HCT116 (cell line): ENCODE measurements around the gene TBC1D1. TPM values are rescaled to one million over a fixed set of nuclear protein-coding genes. Genes with fewer than 3 reads are reported as not detected.

Source experiments
- ATAC-seq: fragments of 200-7000 bp; cut with Tn5 transposase; 2 replicates; pipeline ENCODE4 v1.9.1; 2020; ENCODE audit warnings: mild to moderate bottlenecking, moderate library complexity
- BruUV-seq: library from RNA; stranded (reverse); fragments of 400-500 nt; replicated peaks from 2 replicates; lab custom pipeline; 2021; lab: Mats Ljungman, UMichigan
- CTCF ChIA-PET: fragments of 300-600 bp; sonication (Branson Sonifier 250); formaldehyde crosslinking; loops from one replicate; lab custom pipeline; 2021; ENCODE audit warnings: antibody characterized with exemption; lab: Charles Lee
- POLR2A ChIA-PET: fragments of 300-600, 350-600 bp; sonication (Branson Sonifier 250); formaldehyde crosslinking; loops from one replicate; lab custom pipeline; 2021; ENCODE audit warnings: antibody characterized with exemption; lab: Charles Lee
- RAD21 ChIA-PET, 2 experiments: fragments of 300-600 bp; sonication (Branson Sonifier 250); formaldehyde crosslinking; loops; one replicate each; lab custom pipeline; 2023; ENCODE audit warnings: low total read pairs in 2 of 2; ENCODE audit not compliant: uncharacterized antibody in 2 of 2, unreplicated experiment in 2 of 2, low non-redundant PET in 1 of 2; lab: Charles Lee
- DNase-seq: peaks from one replicate; pipeline ENCODE4 v3.0.0-alpha.2; 2010; ENCODE audit warnings: low read depth, low spot score
- H2AFZ ChIP-seq: fragments of 200-600 bp; shearing (Covaris generic), sonication (generic); 2 replicates; pipeline ENCODE4 v1.6.1; 2017; ENCODE audit warnings: low read depth, mixed run types, mixed read lengths, antibody characterized with exemption, low read length; ENCODE audit not compliant: poor library complexity, severe bottlenecking
- H3K27ac ChIP-seq: 2 replicates; pipeline ENCODE4 v1.5.1; 2012; ENCODE audit warnings: low read depth, low read length
- H3K27me3 ChIP-seq: fragments of 200-600 bp; sonication (generic); 2 replicates; pipeline ENCODE4 v1.6.1; 2016; ENCODE audit warnings: mixed run types, low read length, mixed read lengths; ENCODE audit not compliant: insufficient read depth
- H3K36me3 ChIP-seq, 2 experiments: fragments of 200-500 bp in 1 of 2; fragments of 200-600 bp in 1 of 2; sonication (Bioruptor generic) in 1 of 2; sonication (generic) in 1 of 2; 2 replicates each; pipeline versions ENCODE4 v1.5.1 to v1.6.1; 2014 to 2016; ENCODE audit warnings: low read length in 2 of 2, inconsistent platforms in 1 of 2, mixed read lengths in 1 of 2, mixed run types in 1 of 2; ENCODE audit not compliant: insufficient read depth in 2 of 2, control insufficient read depth in 1 of 2
- H3K4me1 ChIP-seq, 2 experiments: fragments of 200-600 bp in 1 of 2; sonication (generic) in 1 of 2; 2 replicates each; pipeline versions ENCODE4 v1.5.1 to v1.6.1; 2012 to 2017; ENCODE audit warnings: low read length in 2 of 2, inconsistent platforms in 1 of 2, mild to moderate bottlenecking in 1 of 2, mixed read lengths in 1 of 2, mixed run types in 1 of 2, moderate library complexity in 1 of 2; ENCODE audit not compliant: insufficient read depth in 2 of 2, control insufficient read depth in 1 of 2
- H3K4me2 ChIP-seq: fragments of 200-600 bp; sonication (generic); 2 replicates; pipeline ENCODE4 v1.6.1; 2017; ENCODE audit warnings: mixed run types, low read length, mixed read lengths
- H3K4me3 ChIP-seq, 2 experiments: fragments of 200-600 bp in 1 of 2; sonication (generic) in 1 of 2; replicated peaks in 1 of 2; 2 replicates each; pipeline ENCODE4 v1.5.1; 2011 to 2016; ENCODE audit warnings: low read length in 2 of 2, control low read depth in 1 of 2, low read depth in 1 of 2, mild to moderate bottlenecking in 1 of 2, mixed read lengths in 1 of 2, mixed run types in 1 of 2
- H3K79me2 ChIP-seq: fragments of 200-600 bp; sonication (generic); 2 replicates; pipeline ENCODE4 v1.6.1; 2017; ENCODE audit warnings: mild to moderate bottlenecking, mixed run types, low read length, moderate library complexity, mixed read lengths; ENCODE audit not compliant: insufficient read depth
- H3K9ac ChIP-seq: fragments of 200-600 bp; sonication (generic); 2 replicates; pipeline ENCODE4 v1.6.1; 2016; ENCODE audit warnings: low read length, mixed read lengths
- H3K9me2 ChIP-seq: fragments of 200-600 bp; sonication (generic), shearing (Covaris generic); 2 replicates; pipeline ENCODE4 v1.6.1; 2017; ENCODE audit warnings: mixed run types, mild to moderate bottlenecking, moderate library complexity; ENCODE audit not compliant: insufficient read depth
- H3K9me3 ChIP-seq, 2 experiments: fragments of 200-500 bp in 1 of 2; fragments of 200-600 bp in 1 of 2; sonication (Bioruptor generic) in 1 of 2; sonication (generic) in 1 of 2; 2 replicates each; pipeline ENCODE4 v1.6.1; 2014 to 2017; ENCODE audit warnings: low read length in 2 of 2, mixed read lengths in 2 of 2, inconsistent platforms in 1 of 2, low read depth in 1 of 2, mild to moderate bottlenecking in 1 of 2, mixed run types in 1 of 2, moderate library complexity in 1 of 2; ENCODE audit not compliant: control insufficient read depth in 1 of 2, insufficient read depth in 1 of 2
- H4K20me1 ChIP-seq: fragments of 200-600 bp; sonication (generic), shearing (Covaris generic); 2 replicates; pipeline ENCODE4 v1.6.1; 2017; ENCODE audit warnings: mixed run types, mild to moderate bottlenecking, moderate library complexity; ENCODE audit not compliant: insufficient read depth
- CBX3 ChIP-seq: IDR thresholded peaks from 2 replicates; pipeline ENCODE4 v1.6.1; 2012; ENCODE audit warnings: low read depth
- EGR1 ChIP-seq: IDR thresholded peaks from 2 replicates; pipeline ENCODE4 v1.6.1; 2012; ENCODE audit warnings: low read depth
- EZH2phosphoT487 ChIP-seq: fragments of 200-600 bp; IDR thresholded peaks from 2 replicates; pipeline ENCODE4 v1.6.1; 2018; ENCODE audit warnings: antibody characterized with exemption, borderline replicate concordance
- POLR2AphosphoS5 ChIP-seq: IDR thresholded peaks from 2 replicates; pipeline ENCODE4 v1.6.1; 2011; ENCODE audit warnings: mild to moderate bottlenecking, low read depth, low read length, moderate library complexity
- SRF ChIP-seq: IDR thresholded peaks from 2 replicates; pipeline ENCODE4 v1.6.1; 2012; ENCODE audit warnings: low read depth
- TCF7L2 ChIP-seq: IDR thresholded peaks from 2 replicates; pipeline ENCODE4 v1.7.0; 2011; ENCODE audit warnings: borderline replicate concordance, inconsistent platforms; ENCODE audit not compliant: insufficient read depth, insufficient read length; ENCODE audit errors: extremely low read depth
- YY1 ChIP-seq: IDR thresholded peaks from 2 replicates; pipeline ENCODE4 v1.6.1; 2011; ENCODE audit warnings: low read length, low read depth, moderate library complexity, mild to moderate bottlenecking; ENCODE audit not compliant: insufficient replicate concordance; ENCODE audit errors: extremely low read depth
- ZFX ChIP-seq: fragments of 450-650 bp; IDR thresholded peaks from 2 replicates; pipeline ENCODE4 v1.6.1; 2017
- ZNF274 ChIP-seq: fragments of 200-500 bp; sonication (Bioruptor generic); IDR thresholded peaks from 2 replicates; pipeline ENCODE4 v1.6.1; 2014; ENCODE audit warnings: mild to moderate bottlenecking, low read depth, low read length, inconsistent platforms
- intact Hi-C: fragments of 100-400 bp; cut with micrococcal nuclease; formaldehyde crosslinking; loops from 2 replicates; pipeline ENCODE4 v1.10.0; 2022
- total RNA-seq: library from RNA; stranded (reverse); gene quantifications from one replicate; pipeline ENCODE4 v1.2.1, GENCODE V29; 2021; ENCODE audit not compliant: unreplicated experiment
- TF ChIP-seq, protein P1 (sequence below): IDR thresholded peaks from 2 replicates; pipeline ENCODE4 v1.6.1; 2012; ENCODE audit warnings: low read depth
- TF ChIP-seq, protein P2 (sequence below), 3 experiments: fragments of 200-600 bp in 1 of 3; sonication (generic) in 1 of 3; IDR thresholded peaks in 2 of 3; conservative IDR thresholded peaks in 1 of 3; 2 replicates each; pipeline ENCODE4 v1.5.1; 2012 to 2017; ENCODE audit warnings: low read depth in 2 of 3, low read length in 2 of 3, antibody characterized with exemption in 1 of 3, borderline replicate concordance in 1 of 3, control low read depth in 1 of 3, mild to moderate bottlenecking in 1 of 3, mixed read lengths in 1 of 3, mixed run types in 1 of 3, moderate library complexity in 1 of 3; ENCODE audit not compliant: insufficient read depth in 1 of 3
- TF ChIP-seq, protein P3 (sequence below): IDR thresholded peaks from 2 replicates; pipeline ENCODE4 v1.6.1; 2012

The TBC1D1 gene
- total RNA-seq, 1 experiment from 2014 or later = 82.7 TPM

DNA sequence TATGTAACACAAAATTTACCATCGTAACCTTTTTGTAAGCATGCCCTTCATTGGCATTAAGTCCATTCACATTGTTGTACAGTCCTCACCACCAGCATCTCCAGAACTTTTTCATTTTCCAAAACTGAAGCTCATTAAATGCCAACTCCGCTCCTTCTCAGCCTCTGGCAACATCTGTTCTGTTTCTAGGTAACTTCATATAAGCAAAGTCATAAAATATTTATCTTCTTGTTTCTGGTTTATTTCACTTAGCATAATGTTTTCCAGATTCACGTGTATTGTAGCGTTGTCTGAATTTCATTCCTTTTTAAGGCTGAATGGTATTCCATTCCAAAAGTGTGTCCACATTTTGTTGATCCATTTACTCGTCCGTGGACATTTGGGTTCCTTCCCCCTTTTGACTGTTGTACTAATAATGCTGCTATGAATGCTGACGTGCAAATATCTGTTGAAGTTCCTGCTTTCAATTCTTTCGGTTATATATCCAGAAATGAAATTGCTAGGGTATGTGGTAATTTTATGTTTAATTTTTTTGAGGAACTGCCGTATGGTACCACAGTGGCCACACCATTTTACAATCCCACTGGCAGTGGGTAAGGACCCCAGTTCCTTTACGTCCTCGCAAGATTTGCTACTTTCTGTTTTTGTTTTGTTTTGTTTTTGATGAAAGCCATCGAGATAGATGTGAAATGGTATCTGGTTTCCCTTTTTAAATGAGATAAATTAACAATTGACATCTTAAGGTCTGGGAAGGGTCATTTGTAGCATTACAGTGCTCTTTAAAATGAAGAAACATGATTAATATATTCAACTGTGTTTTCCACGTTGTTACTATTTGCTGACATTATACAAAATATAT is 132.7 kb downstream of the TBC1D1 start (continued):
- TF ChIP-seq, protein P1, sequence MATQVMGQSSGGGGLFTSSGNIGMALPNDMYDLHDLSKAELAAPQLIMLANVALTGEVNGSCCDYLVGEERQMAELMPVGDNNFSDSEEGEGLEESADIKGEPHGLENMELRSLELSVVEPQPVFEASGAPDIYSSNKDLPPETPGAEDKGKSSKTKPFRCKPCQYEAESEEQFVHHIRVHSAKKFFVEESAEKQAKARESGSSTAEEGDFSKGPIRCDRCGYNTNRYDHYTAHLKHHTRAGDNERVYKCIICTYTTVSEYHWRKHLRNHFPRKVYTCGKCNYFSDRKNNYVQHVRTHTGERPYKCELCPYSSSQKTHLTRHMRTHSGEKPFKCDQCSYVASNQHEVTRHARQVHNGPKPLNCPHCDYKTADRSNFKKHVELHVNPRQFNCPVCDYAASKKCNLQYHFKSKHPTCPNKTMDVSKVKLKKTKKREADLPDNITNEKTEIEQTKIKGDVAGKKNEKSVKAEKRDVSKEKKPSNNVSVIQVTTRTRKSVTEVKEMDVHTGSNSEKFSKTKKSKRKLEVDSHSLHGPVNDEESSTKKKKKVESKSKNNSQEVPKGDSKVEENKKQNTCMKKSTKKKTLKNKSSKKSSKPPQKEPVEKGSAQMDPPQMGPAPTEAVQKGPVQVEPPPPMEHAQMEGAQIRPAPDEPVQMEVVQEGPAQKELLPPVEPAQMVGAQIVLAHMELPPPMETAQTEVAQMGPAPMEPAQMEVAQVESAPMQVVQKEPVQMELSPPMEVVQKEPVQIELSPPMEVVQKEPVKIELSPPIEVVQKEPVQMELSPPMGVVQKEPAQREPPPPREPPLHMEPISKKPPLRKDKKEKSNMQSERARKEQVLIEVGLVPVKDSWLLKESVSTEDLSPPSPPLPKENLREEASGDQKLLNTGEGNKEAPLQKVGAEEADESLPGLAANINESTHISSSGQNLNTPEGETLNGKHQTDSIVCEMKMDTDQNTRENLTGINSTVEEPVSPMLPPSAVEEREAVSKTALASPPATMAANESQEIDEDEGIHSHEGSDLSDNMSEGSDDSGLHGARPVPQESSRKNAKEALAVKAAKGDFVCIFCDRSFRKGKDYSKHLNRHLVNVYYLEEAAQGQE = no peak
- no peak for TF ChIP-seq POLR2AphosphoS5
- no peak for TF ChIP-seq YY1
- no peak for TF ChIP-seq ZNF274
- TF ChIP-seq EZH2phosphoT487 = no peak

DNA sequence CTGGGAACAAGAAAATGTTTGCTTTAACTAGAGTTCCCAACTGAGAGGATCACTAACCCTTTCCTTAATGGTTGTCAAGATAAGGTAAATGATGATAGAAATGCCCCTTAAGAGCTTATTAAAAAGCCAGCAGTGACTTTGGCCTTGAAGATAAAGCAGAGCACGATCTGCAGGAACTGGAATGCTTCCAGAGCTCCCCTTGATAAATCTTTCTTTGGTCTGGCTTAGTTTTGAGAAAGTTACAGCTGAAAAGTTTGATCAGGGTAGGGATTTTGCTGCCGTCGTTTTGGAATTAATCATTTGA is 133.3 kb downstream of the TBC1D1 start:
- Histone ChIP-seq H3K4me2 (no peak overlapping the region), H3K79me2 (no peaks in the 10 kb centered on the region), H2AFZ (no peak overlapping the region), H3K27me3 (no peaks in the 10 kb centered on the region), H3K27ac (no peak overlapping the region), H3K4me3 (no peak overlapping the region), H3K9ac (no peak overlapping the region), H3K9me2 (no peaks in the 10 kb centered on the region), H3K36me3 (peaks cover 2 to 4% of the 10 kb centered on the region in 2 experiments; a peak in 2 of 4 replicates), H3K9me3 (no peaks in the 10 kb centered on the region), H3K4me1 (no peaks in the 10 kb centered on the region), H4K20me1 (no peaks in the 10 kb centered on the region)
- no peak for DNase-seq
- TF ChIP-seq, protein P1 = no peak
- TF ChIP-seq ZNF274 (no peak), ZFX (no peak), TCF7L2 (no peak), EGR1 (no peak), SRF (no peak), EZH2phosphoT487 (no peak), CBX3 (no peak)
- TF ChIP-seq, protein P2, sequence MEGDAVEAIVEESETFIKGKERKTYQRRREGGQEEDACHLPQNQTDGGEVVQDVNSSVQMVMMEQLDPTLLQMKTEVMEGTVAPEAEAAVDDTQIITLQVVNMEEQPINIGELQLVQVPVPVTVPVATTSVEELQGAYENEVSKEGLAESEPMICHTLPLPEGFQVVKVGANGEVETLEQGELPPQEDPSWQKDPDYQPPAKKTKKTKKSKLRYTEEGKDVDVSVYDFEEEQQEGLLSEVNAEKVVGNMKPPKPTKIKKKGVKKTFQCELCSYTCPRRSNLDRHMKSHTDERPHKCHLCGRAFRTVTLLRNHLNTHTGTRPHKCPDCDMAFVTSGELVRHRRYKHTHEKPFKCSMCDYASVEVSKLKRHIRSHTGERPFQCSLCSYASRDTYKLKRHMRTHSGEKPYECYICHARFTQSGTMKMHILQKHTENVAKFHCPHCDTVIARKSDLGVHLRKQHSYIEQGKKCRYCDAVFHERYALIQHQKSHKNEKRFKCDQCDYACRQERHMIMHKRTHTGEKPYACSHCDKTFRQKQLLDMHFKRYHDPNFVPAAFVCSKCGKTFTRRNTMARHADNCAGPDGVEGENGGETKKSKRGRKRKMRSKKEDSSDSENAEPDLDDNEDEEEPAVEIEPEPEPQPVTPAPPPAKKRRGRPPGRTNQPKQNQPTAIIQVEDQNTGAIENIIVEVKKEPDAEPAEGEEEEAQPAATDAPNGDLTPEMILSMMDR (IDR thresholded peaks at IDR 0.05 in 2 of 3, conservative IDR thresholded peaks at IDR 0.05 in 1 of 3; ENCODE audit: borderline replicate concordance in 1 of 3, insufficient read depth in 1 of 3, low read depth in 2 of 3, low read length in 2 of 3) = no peak
- TF ChIP-seq, protein P3, sequence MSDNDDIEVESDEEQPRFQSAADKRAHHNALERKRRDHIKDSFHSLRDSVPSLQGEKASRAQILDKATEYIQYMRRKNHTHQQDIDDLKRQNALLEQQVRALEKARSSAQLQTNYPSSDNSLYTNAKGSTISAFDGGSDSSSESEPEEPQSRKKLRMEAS = no peak
- BruUV-seq = no TSS peak
- ATAC-seq = no peak
- ChIA-PET POLR2A (no interaction called here), CTCF (no interaction called here), RAD21 (no interaction called here)
- intact Hi-C loops = no loop called here
